GM23338 (cell line): ENCODE measurements around the gene RSRC1. TPM values are rescaled to one million over a fixed set of nuclear protein-coding genes. Genes with fewer than 3 reads are reported as not detected.

Experiments used
- ATAC-seq: fragments of 200-7000 bp; cut with Tn5 transposase; 3 replicates; pipeline ENCODE4 v1.9.1; 2020
- DNase-seq: peaks from one replicate; pipeline ENCODE4 v3.0.0-alpha.2; 2015; ENCODE audit warnings: low spot score
- H2AFZ ChIP-seq: fragments of 200-600 bp; sonication (generic); 2 replicates; pipeline ENCODE4 v1.8.0; 2016; ENCODE audit warnings: antibody characterized with exemption, mild to moderate bottlenecking, moderate library complexity
- H3F3A ChIP-seq: fragments of 200-600 bp; sonication (generic); replicated peaks from 2 replicates; pipeline ENCODE4 v1.8.0; 2017; ENCODE audit warnings: antibody characterized with exemption, mixed run types, low read depth
- H3K27ac ChIP-seq: fragments of 200-600 bp; sonication (generic); 2 replicates; pipeline ENCODE4 v1.6.1; 2016; ENCODE audit warnings: low read depth
- H3K27me3 ChIP-seq: fragments of 200-600 bp; sonication (generic); 2 replicates; pipeline ENCODE4 v1.8.0; 2016; ENCODE audit warnings: mild to moderate bottlenecking, mixed run types, moderate library complexity; ENCODE audit not compliant: insufficient read depth
- H3K36me3 ChIP-seq: fragments of 200-600 bp; sonication (generic); 2 replicates; pipeline ENCODE4 v1.8.0; 2016; ENCODE audit warnings: mild to moderate bottlenecking; ENCODE audit not compliant: insufficient read depth
- H3K4me1 ChIP-seq: fragments of 200-600 bp; sonication (generic); 2 replicates; pipeline ENCODE4 v1.8.0; 2016; ENCODE audit warnings: mild to moderate bottlenecking, moderate library complexity; ENCODE audit not compliant: insufficient read depth
- H3K4me2 ChIP-seq: fragments of 200-600 bp; sonication (generic); 2 replicates; pipeline ENCODE4 v1.7.1; 2017; ENCODE audit warnings: mixed run types
- H3K4me3 ChIP-seq: fragments of 200-600 bp; sonication (generic); 2 replicates; pipeline ENCODE4 v1.6.1; 2016; ENCODE audit warnings: mixed run types
- H3K79me2 ChIP-seq: fragments of 200-600 bp; sonication (generic); replicated peaks from 2 replicates; pipeline ENCODE4 v1.8.0; 2017; ENCODE audit warnings: mild to moderate bottlenecking; ENCODE audit not compliant: insufficient read depth
- H3K9me2 ChIP-seq: fragments of 200-600 bp; sonication (generic); 2 replicates; pipeline ENCODE4 v1.8.0; 2017; ENCODE audit not compliant: insufficient read depth
- H4K20me1 ChIP-seq: fragments of 200-600 bp; sonication (generic); replicated peaks from 2 replicates; pipeline ENCODE4 v1.8.0; 2017; ENCODE audit warnings: mild to moderate bottlenecking; ENCODE audit not compliant: insufficient read depth
- H3K27ac Mint-ChIP-seq: 2 replicates; pipeline ENCODE4 v1.8.0; 2020; ENCODE audit warnings: inconsistent platforms, mild to moderate bottlenecking, moderate library complexity, mixed read lengths
- H3K27me3 Mint-ChIP-seq: 3 replicates; pipeline ENCODE4 v1.8.0; 2022; ENCODE audit warnings: low read depth, mild to moderate bottlenecking, moderate library complexity, mixed read lengths, inconsistent platforms; ENCODE audit not compliant: insufficient read depth, poor library complexity
- H3K36me3 Mint-ChIP-seq: 3 replicates; pipeline ENCODE4 v1.8.0; 2021; ENCODE audit warnings: low read depth, mild to moderate bottlenecking, inconsistent platforms, moderate library complexity, mixed read lengths
- H3K4me1 Mint-ChIP-seq: 3 replicates; pipeline ENCODE4 v1.8.0; 2020; ENCODE audit warnings: mild to moderate bottlenecking, inconsistent platforms, mixed read lengths
- H3K4me3 Mint-ChIP-seq: 3 replicates; pipeline ENCODE4 v1.8.0; 2021; ENCODE audit warnings: moderate library complexity, mild to moderate bottlenecking, inconsistent platforms, mixed read lengths
- H3K9me3 Mint-ChIP-seq: 3 replicates; pipeline ENCODE4 v1.8.0; 2020; ENCODE audit warnings: moderate library complexity, mild to moderate bottlenecking, inconsistent platforms, mixed read lengths
- CREB1 ChIP-seq: fragments of 250-450 bp; sonication (Bioruptor Pico); IDR thresholded peaks from 2 replicates; pipeline ENCODE4 v1.5.0; 2020; ENCODE audit warnings: low read depth, mild to moderate bottlenecking, moderate library complexity
- JUNB ChIP-seq: IDR thresholded peaks from one replicate; pipeline ENCODE4 v1.6.1; 2016; ENCODE audit warnings: antibody characterized with exemption; ENCODE audit not compliant: unreplicated experiment
- NANOG ChIP-seq: IDR thresholded peaks from 2 replicates; pipeline ENCODE4 v1.6.1; 2016; ENCODE audit warnings: antibody characterized with exemption, borderline replicate concordance
- polyA plus RNA-seq: library from polyadenylated mRNA; unstranded; fragments of >200 nt; fragmentation: Nextera tagmentation; extraction: Ambion mirVana; gene quantifications from 2 replicates; pipeline ENCODE4 v1.2.1, GENCODE V29; 2016
- total RNA-seq: library from RNA; depleted of rRNA; stranded (reverse); fragments of >200 nt; shearing (Covaris generic); gene quantifications from 2 replicates; pipeline ENCODE4 v1.2.3, GENCODE V29; 2014
- TF ChIP-seq, protein P1 (sequence below), 2 experiments: fragments of 200-600 bp in 1 of 2; sonication (generic) in 1 of 2; conservative IDR thresholded peaks; 2 replicates each; pipeline versions ENCODE4 v1.5.1 to v1.6.1; 2016 to 2017; ENCODE audit warnings: antibody characterized with exemption in 2 of 2, low read depth in 2 of 2, mild to moderate bottlenecking in 2 of 2, moderate library complexity in 1 of 2
- TF ChIP-seq, protein P2 (sequence below): IDR thresholded peaks from one replicate; pipeline ENCODE4 v1.6.1; 2018; ENCODE audit warnings: antibody characterized with exemption; ENCODE audit not compliant: unreplicated experiment

The RSRC1 gene
- total and polyA plus RNA-seq, 2 experiments from 2014 or later = 32.5 to 76.8 TPM

DNA sequence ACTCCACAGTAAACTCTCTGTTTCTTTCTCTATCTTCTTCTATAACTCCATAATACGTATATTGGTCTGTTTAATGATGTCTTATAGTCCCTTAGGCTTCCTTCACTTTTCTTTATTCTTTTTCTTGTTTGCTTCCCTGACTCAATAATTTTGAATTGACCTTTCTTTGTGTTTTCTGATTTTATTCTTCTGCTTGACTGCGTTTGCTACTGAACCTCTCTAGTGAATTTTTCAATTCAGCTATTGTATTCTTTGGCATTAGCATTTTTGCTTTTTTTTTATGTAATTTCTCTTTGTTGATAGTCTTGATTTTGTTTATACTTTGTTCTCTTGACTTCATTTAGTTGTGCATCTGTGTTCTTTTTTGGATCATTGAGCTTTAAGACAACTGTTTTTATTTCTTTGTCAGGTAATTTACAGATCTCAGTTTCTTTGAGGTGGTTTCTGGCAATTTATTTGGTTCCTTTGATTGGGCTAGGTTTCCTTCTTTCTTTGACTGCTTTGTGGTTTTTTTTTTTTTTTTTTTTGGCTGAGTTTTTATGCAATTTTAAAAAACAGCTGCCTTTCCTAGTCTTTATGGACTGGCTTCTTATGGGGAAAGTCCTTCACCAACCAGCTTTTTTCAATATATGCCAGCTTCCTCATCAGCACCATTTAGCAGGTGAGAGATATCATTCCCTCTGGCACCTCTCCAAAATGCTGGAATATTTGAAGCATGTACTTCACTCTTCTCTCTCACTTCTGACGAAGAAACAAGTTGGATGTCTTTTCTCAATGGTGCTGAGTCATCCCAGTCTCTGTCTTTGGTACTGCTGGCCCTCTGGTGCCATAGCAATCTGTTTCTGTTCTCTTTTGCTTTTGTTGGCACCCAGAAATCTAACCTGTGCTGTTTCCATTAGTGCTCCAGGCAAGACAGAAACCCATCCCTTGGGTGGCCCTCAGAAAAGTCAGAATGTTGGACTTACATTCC is 17.6 kb downstream of the RSRC1 start:
- no peak overlapping the region for H2AFZ ChIP-seq
- DNase-seq = no peak
- H3K27me3 Mint-ChIP-seq = peaks cover 4% of the 10 kb centered on the region
- H3K4me1 ChIP-seq = no peaks in the 10 kb centered on the region
- no peaks in the 10 kb centered on the region for H3K9me3 Mint-ChIP-seq
- no peaks in the 10 kb centered on the region for H3K79me2 ChIP-seq
- no peaks in the 10 kb centered on the region for H4K20me1 ChIP-seq
- no peaks in the 10 kb centered on the region for H3K27me3 ChIP-seq
- H3K9me2 ChIP-seq = no peaks in the 10 kb centered on the region
- H3K27ac ChIP-seq = no peak overlapping the region
- TF ChIP-seq JUNB = no peak
- TF ChIP-seq, protein P1, sequence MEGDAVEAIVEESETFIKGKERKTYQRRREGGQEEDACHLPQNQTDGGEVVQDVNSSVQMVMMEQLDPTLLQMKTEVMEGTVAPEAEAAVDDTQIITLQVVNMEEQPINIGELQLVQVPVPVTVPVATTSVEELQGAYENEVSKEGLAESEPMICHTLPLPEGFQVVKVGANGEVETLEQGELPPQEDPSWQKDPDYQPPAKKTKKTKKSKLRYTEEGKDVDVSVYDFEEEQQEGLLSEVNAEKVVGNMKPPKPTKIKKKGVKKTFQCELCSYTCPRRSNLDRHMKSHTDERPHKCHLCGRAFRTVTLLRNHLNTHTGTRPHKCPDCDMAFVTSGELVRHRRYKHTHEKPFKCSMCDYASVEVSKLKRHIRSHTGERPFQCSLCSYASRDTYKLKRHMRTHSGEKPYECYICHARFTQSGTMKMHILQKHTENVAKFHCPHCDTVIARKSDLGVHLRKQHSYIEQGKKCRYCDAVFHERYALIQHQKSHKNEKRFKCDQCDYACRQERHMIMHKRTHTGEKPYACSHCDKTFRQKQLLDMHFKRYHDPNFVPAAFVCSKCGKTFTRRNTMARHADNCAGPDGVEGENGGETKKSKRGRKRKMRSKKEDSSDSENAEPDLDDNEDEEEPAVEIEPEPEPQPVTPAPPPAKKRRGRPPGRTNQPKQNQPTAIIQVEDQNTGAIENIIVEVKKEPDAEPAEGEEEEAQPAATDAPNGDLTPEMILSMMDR (conservative IDR thresholded peaks at IDR 0.05; ENCODE audit: low read depth in 2 of 2) = no peak
- no peak overlapping the region for H3K4me3 Mint-ChIP-seq
- peaks cover 3% of the 10 kb centered on the region; the same call in 2 of the 3 replicates for H3K4me1 Mint-ChIP-seq
- H3K4me2 ChIP-seq = no peak overlapping the region
- no peaks in the 10 kb centered on the region for H3F3A ChIP-seq
- H3K4me3 ChIP-seq = no peak overlapping the region
- peak overlapping the region; percentile 26 for H3K27ac Mint-ChIP-seq
- peaks cover 21% of the 10 kb centered on the region; the same call in 2 of the 3 replicates for H3K36me3 Mint-ChIP-seq
- ATAC-seq = no peak
- H3K36me3 ChIP-seq = no peaks in the 10 kb centered on the region

DNA sequence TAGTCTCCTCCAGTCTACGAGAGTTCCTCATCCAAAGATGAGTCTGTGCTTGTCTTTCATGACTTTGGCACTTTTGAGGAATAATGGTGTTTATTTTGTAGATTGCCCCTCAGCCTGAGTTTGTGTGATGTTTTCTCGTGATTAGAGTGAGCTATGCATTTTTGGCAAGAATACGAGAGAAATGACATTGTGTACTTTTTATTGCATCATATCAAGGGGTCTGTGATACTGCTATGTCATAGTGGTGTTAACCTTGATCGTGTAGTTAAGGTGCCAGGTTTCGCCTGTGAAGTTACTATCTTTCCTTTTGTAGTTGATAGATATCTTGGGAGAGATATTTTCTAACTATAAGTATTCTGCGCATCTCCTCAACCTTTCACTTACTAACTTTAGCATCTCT is 18.9 kb downstream of the RSRC1 start:
- ATAC-seq (no peak), DNase-seq (no peak)
- Histone ChIP-seq H3K36me3 (no peaks in the 10 kb centered on the region), H3K9me2 (no peaks in the 10 kb centered on the region), H3K27ac (no peak overlapping the region), H2AFZ (no peak overlapping the region), H3K79me2 (no peaks in the 10 kb centered on the region), H3K4me3 (no peak overlapping the region), H3K4me1 (no peaks in the 10 kb centered on the region), H4K20me1 (no peaks in the 10 kb centered on the region), H3K4me2 (no peak overlapping the region), H3F3A (no peaks in the 10 kb centered on the region), H3K27me3 (no peaks in the 10 kb centered on the region)
- Mint-ChIP-seq H3K27ac (peak overlapping the region; percentile 26), H3K4me3 (no peak overlapping the region), H3K36me3 (peaks cover 9% of the 10 kb centered on the region; the same call in 2 of the 3 replicates), H3K4me1 (peaks cover 3% of the 10 kb centered on the region; the same call in 2 of the 3 replicates), H3K9me3 (no peaks in the 10 kb centered on the region), H3K27me3 (no peaks in the 10 kb centered on the region)
- TF ChIP-seq CREB1 (CRISPR knock-in tag) = no peak
- TF ChIP-seq, protein P2, sequence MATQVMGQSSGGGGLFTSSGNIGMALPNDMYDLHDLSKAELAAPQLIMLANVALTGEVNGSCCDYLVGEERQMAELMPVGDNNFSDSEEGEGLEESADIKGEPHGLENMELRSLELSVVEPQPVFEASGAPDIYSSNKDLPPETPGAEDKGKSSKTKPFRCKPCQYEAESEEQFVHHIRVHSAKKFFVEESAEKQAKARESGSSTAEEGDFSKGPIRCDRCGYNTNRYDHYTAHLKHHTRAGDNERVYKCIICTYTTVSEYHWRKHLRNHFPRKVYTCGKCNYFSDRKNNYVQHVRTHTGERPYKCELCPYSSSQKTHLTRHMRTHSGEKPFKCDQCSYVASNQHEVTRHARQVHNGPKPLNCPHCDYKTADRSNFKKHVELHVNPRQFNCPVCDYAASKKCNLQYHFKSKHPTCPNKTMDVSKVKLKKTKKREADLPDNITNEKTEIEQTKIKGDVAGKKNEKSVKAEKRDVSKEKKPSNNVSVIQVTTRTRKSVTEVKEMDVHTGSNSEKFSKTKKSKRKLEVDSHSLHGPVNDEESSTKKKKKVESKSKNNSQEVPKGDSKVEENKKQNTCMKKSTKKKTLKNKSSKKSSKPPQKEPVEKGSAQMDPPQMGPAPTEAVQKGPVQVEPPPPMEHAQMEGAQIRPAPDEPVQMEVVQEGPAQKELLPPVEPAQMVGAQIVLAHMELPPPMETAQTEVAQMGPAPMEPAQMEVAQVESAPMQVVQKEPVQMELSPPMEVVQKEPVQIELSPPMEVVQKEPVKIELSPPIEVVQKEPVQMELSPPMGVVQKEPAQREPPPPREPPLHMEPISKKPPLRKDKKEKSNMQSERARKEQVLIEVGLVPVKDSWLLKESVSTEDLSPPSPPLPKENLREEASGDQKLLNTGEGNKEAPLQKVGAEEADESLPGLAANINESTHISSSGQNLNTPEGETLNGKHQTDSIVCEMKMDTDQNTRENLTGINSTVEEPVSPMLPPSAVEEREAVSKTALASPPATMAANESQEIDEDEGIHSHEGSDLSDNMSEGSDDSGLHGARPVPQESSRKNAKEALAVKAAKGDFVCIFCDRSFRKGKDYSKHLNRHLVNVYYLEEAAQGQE = no peak
- no peak for TF ChIP-seq NANOG
- TF ChIP-seq, protein P1 (conservative IDR thresholded peaks at IDR 0.05; ENCODE audit: low read depth in 2 of 2) = no peak
